DMS114 treated with DMSO at 0.1 percent for 48 hours (cell line): ENCODE data around the gene SP8.

ENCODE experiments used
- DNase-seq: peaks from one replicate; lab custom pipeline; 2025; ENCODE audit not compliant: unreplicated experiment; lab: John Stamatoyannopoulos, UW

SP8 gene

GRCh38 chr7:20795361-20795760, 8.7 kb upstream of the SP8 start:
- DNase-seq, result no peak

GRCh38 chr7:20794676-20795075, 8.0 kb upstream of the SP8 start:
- DNase-seq, result no peak

- no peak for DNase-seq
Observed at GRCh38 chr7:20793694-20794394, 7.2 kb upstream of the SP8 start.

GRCh38 chr7:20793248-20793647, 6.6 kb upstream of the SP8 start:
- DNase-seq, result no peak

DNA sequence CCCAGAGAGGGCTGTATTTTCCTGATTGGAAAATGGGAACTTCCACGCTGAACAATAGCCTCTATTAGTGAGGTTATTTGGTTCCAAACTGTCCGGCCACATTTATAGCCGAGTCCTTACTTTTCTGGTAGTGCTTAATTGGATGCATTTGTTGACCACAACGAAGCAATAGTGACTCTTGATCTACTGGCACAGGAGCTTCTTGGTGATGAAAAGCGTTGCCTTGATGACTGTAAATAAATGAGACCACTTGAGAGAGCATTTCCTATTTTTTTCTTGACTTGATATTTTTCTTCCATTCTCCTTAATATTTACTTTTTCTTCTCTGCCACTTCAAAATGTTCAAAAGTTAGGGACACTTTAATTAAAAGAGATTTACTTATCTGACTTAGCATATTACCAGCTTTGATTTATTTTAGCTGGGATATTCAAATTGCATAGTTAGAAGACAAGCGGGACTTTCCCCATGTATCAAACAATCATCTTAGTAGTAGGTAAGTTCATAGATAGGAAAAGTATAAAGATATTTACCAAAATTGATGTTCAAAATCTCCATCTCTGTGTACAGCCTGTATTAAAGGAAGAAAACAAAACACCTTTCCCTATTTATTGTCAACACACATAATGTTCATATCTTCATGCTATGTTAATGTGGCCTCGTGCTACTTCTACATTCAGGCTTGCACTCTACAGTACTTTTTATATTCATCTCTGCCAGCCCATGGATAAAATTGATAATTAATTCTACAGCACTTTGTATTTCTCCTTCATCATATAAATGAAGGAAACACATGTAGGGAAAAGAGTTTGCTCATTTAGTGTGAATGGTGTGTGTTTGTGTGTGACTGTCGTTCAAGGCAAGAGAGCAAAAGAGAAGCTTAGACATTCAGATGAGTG, 5.1 kb upstream of the SP8 start:
- DNase-seq, result no peak

DNA sequence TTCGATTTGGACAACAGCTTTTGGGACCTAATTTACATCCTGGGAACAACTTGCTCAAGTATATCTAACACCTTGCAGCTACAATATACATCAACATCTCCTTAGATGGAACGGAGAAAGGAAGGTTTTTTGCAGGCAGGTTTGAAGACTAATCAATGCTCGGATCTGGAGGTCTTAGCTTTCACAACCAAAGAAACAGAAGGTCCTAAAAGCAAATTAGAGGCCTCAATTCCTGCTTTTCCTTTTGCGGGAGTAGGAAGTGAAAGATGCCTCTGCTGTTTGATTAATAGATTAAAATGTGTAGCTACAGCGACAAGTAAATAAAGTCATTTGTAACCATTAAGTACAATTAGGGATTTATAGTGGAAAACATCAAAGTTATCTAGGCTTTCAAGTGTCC, 3.7 kb upstream of the SP8 start:
- DNase-seq, result no peak

DNA sequence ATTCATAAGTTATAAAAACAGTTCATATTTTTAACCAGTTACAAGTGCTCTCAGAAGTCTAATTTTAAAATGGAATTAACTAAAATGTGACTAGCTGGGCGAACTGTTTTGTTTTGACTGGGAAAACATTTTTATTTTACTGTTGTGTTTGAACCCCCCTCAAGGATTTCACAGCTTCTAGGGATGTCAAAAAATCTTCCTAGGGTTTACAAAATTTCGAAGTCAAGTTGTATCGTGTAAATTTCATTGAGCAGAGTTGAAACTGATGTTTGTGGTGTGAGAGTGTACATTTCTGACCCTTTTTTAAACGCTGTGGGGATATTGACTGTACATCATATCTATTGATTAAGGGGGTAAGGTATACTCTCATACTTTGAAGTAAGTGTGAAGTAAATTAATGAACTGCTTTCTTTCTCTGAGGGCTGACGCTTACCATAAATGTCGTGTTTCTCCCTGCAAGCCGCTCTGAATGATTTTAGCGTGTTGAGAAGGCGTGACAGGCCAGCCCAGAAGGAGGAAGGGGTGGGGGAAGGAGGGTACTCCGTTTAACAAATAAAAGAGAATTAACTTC, 1.8 kb upstream of the SP8 start:
- DNase-seq, result no peak

DNA sequence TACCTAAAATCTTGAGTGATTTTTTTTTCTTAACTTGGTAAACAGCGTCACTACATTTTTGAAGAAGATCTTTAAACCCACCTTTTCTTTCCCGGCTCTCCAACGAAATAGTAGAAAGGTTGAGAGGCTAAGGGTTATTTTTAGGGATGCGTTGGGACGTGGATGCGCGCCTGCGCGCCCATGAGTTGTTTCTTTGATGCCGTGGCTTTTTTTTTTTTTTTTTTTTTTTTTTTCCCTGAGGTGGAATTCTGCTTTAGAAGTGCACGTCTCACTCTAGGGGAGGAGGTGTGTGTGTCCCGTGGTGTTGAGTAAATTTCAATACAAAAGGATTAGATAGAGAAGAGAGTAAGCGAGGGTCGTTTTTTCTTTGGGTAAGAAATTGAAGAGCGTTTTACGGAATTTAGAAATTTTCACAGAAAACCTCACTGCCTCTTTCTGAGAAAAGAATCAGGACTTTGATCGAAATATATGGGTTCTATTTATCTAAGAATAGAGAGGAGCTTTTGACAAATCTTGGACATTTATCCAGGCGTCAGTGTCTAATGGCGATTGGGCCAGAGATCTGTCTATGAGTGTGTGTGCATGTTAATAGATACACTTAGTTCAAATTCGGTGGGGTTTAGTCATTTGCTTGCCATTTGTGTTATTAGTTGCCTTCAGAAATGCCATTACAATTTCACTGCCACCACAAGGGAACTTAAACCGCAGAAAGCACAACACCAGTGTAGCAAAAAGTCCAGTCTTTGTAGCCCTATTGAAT, 1.2 kb upstream of the SP8 start:
- no peak for DNase-seq

DNA sequence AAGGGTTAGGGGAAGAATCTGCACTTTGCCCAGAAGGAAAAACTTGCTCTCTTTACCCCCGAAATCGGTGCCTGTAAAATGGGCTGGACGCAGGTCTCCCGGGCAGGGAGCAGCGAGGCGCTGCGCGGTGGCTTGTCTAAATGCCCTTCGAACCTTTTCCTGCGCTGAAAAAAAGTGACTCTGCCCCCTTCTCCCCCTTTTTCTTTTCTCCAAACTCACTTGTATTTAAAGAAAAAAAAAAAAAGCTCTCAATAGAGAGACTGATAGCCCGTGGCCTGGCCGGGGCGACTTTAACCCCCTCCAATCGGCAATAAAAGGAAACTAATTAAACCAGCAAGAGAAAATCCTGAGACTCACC, 286 bp downstream of the SP8 start:
- no peak for DNase-seq

- no peak for DNase-seq
Observed at GRCh38 chr7:20786049-20786412, 655 bp downstream of the SP8 start.

DNA sequence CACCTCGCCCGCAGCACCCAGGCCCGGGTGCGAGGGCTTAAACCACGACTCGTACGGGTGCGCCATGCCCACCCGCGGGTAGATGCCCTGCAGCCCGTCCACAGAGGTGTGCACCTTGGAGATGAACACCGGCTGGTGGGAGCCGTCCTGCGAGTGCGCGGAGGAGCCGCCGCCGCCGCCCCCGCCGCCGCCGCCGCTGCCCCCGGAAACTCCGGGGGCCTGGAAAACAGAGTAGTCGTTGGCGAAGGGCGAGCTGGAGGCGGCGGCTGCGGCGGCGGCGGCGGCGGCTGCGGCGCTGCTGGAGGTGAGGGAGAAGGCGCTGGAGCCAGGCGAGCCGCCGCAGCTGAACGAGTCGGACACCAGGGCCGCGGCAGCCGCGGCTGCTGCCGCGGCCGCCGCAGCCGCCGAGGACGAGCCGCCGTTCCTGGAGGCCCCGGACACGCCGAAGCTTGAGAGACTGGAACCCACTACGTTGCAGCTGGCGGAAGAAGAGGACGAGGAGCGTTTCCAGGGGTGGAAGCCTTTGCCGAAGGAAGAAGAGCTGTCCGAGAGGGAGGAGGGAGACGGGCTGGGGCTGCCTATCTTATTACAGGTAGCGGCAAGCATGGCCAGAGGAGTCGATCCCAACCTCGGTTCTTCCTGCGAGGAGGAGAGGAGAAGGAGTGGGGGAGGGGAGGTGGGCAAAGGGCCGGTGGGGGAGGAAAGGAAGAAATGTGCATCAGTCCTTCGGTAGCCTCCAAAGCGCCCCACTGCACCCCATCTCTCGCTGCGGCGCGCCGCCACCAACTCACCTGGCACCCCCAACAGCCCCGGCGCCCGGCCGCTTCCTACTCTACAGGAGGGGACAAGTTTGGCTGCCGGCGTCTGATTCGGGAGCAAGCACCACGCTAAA, 1.3 kb downstream of the SP8 start:
- DNase-seq, result no peak

- no peak for DNase-seq
Observed at GRCh38 chr7:20784388-20785156, 2.1 kb downstream of the SP8 start.

DNA sequence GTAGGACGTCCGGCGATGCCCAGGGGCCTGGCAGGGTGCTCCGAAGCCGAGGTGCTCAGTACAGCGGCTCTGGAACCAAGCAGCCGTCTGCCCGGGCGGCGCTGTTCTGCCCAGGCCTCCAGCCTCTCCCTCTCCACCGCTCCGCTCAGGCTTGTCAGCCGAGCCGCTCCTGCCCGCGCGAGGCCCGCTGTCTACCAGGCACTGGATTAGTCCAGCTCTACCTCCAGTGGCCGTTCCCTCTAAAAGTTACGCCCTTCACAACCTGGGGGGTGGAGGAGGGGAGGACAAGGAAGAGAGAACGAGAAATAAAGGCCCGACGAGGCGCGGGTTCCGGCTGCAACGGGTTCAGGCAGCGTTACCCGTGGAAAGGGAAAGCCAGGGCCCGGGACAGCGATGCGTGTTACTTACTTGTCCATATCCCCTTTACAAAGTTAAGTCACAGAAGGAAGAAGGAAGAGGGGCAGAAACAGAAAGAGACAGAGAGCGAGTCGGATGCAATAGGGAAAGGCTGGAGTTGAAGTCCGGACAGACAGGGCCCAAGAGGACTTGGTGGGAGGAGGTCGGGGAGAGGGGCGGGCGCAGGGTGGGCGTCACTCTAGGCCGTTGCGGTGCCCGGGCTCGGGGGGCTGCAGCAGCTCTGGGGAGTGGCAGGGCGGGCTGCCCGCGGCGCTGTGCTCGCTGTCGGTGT, 2.8 kb downstream of the SP8 start:
- no peak for DNase-seq

GRCh38 chr7:20783125-20783699, 3.5 kb downstream of the SP8 start:
- DNase-seq, result no peak

- DNase-seq, result no peak
Observed at GRCh38 chr7:20779041-20779440, 7.6 kb downstream of the SP8 start.

DNA sequence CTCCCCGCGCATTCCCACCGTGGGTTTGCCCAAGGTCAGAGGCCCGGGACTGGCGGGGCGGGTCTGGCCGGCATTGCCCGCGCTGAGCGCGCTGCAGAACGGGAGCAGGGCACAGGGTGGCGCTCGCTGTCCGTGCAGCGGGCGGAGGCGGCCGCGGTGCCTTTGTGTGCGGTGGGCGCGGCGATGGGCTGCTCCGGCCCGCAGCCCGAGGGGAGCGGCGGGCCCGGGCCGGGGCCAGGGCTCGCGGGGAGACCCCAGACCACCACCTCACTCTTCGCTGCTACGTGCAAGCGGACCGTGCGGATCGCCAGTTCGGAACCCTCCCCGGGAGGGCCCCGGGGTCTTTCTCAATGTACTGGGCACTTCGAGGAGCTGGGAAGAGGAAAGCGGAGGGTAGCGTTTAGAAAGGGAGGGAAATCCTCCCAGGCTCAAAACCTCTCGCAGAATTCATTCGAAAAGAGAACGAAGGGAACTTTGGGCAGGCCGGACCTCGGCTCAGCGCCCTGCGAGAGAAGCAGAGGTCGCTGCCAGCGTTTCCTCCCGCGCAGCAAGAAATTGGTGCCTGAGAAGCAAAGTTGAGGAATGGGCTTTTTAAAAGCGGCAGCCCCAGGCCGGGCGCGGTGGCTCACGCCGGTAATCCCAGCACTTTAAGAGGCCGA, 8.5 kb downstream of the SP8 start:
- DNase-seq, result no peak

- no peak for DNase-seq
Observed at GRCh38 chr7:20777377-20778062, 9.2 kb downstream of the SP8 start.

DNA sequence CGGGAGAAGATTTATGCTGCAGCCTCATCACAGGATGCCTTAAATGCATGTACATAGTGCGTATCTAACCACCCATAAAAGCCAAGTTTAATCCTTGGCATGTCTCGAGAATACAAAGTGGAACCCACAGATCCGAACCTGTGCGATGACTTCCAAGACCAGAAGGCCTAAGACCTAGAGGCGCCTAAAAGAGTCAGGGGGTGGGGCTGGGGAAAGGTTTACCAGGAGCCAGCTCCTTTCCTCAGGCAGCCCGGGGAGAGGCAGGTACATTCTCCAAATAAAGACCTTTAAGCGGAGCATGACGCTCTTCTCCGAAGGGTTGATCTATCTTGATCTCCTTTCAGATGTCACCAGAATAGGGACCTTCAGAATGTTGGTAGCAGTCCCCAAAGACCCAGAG, 9.7 kb downstream of the SP8 start:
- DNase-seq, result no peak
